Stimulated activated CD8-positive, alpha-beta memory T cell treated with anti-CD3 and anti-CD28 coated beads, Interleukin-7, amount 100 ng/mL, for 1 hour (primary cell): ENCODE measurements around the gene KLHL3.

Experiments
- DNase-seq, 2 donors: peaks; one replicate each; pipeline ENCODE4 v3.0.0-alpha.2; 2020; ENCODE audit warnings: low read depth in 2 of 2

Gene KLHL3

DNA sequence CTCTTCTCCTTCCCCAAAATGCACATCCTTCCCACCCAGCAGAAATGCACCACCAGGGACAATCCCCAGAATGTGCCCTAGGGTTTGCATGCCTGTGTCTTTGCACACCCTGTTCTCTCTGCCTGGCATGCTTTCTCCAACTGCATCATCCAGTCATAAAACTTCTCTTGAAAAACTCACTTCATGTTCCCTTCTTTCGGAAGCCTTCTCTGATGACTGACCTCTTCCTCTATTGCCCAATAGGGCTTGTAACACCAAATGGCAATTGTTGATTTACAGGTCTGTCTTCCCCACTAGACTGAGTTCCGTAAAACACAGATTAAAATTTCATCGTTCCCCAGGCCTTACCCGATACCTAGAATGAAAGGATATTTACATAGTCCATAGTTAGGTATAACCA, 153.7 kb downstream of the KLHL3 start:
- no peak for DNase-seq

DNA sequence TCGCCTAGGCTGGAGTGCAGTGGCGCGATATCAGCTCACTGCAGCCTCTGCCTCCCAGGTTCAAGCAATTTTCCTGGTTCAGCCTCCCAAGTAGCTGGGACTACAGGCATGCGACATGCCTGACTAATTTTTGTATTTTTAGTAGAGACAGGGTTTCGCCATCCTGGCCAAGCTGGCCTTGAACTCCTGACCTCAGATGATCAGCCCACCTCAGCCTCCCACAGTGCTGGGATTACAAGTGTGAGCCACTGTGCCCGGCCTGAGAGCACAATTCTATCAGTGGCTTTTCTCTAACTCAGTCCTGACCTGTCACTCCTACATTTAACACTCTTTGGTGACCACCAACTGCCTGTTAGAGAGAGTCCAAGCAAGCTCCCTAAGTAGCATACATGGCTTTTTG, 154.1 kb downstream of the KLHL3 start:
- no peak for DNase-seq

DNA sequence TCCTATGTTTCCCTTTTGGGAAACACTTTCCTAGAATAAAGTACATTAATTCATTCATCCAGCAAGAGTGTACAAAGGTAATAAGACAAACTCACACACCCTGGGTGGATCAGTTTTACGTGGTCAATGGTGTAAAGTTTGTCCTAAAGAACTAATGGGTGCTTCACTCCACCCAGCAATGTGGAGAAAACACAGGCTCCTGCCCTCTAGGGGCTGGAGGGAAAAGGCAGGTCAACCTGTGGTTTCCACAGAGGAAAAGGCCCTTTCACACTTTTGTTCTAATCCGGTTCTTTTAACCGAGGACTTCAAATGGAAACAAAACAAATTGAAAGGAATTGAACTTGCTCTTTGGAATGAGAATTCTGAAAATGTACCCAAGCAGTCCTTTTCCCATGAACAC, 155.9 kb downstream of the KLHL3 start:
- DNase-seq: no peak

DNA sequence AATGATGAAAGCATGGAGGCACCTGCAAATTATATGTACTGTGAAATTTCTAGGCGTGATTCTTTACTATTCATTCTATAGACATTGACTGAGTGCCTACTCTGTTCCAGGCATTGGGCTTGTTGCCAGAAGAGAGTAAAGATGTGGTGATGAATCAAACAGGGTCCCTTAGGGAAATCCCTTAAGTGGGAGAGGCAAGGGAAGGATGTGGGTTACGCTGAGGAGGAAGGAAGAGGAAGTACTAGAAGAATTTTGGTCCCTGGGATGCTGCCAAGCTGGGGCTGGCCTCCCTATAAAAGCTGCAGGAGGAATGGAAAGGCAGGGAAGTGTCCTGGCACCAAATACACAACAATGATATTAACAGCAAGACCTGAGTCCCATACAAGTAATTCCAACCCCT, 160.0 kb downstream of the KLHL3 start:
- DNase-seq: no peak

DNA sequence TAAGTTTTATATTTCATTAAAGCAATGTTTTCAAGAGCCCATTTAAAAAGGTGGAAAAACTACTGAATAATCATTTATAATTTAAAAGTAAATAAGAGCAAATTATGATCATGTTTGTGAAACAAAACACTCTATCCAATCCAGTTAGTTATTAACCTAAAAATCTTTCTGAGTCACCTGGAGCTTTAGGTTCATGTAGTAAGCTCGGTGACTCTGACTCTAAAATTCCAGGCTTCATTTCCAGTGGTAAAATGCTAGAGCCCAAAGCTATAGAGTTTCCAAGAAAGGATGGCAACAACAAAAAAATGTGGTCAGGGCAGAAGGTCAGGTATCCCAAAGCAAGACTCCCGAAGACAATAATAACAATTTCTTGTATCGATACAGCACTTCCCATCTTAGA, 160.7 kb downstream of the KLHL3 start:
- DNase-seq: no peak

DNA sequence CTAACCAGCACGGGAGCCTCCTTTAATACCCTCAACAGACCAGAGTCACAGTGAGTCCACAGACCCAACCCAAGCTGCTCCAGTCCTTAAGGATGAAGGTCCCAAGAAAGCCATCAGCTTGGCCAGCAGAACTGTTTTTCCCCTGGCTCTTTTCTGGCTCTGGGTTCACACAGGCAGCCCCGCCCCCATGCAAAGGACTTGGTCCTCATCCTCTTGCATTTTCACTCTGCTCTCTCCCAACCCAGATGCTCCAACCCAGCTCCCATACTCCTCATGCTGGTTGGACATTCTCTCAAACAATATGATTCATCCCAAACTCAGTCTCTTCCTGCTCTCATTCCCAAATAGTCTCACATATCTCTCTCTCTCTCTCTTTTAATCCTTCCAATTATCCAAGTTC, 162.5 kb downstream of the KLHL3 start:
- DNase-seq: no peak

DNA sequence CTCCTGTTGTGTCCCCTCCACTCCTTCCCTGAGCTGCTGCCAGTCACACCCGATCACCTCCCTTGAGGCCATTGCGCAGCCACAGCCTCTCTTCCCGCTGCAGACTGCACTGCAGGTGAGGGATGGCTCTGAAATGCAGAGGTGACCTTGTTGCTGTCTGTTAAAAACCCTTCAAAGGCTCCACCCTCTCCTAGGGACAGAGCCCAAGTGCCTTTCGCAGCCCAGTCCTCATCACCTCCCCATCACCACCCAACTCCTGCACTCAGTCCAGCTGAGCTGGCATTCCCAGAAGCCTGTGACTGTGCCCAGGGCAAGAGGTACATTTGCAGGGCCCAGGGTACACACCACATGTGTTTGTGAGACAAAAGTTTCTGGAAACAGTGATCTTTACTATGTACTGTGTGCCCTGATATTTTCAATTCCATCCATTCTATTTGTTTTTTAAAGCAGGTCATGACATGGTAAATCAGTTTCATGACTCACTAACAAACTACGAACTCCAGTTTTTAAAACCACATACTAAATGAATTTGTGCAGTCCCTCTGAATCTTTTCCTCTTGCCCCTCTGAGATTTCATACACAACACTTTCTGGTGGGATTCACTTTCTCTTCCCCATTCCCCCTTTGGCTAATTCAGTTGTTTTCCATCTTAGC, 163.7 kb downstream of the KLHL3 start:
- DNase-seq: no peak

DNA sequence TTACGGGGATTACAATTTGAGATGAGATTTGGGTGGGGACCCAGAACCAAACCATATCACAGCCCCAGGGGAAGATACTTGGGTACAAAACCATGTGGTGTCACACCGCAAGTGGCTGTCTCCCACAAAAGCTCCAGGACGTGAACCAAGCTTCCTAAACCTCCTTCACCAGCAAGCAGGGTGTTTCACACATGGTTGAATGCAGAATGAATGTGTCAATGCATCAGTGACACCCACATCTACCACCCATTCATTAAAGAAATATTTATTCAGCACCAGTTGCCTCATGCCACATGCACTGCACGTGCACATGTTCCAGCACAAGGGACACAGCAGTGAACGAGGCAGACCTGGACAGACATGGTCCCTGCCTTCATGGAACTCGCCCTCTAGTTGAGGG, 165.8 kb downstream of the KLHL3 start:
- DNase-seq: no peak
